HCT116 (cell line): ENCODE data around the gene DCP1B. TPM values are rescaled to one million over a fixed set of nuclear protein-coding genes. Genes with fewer than 3 reads are reported as not detected.

Experiments
- ATAC-seq: fragments of 200-7000 bp; cut with Tn5 transposase; 2 replicates; pipeline ENCODE4 v1.9.1; 2020; ENCODE audit warnings: mild to moderate bottlenecking, moderate library complexity
- BruUV-seq: library from RNA; stranded (reverse); fragments of 400-500 nt; replicated peaks from 2 replicates; lab custom pipeline; 2021; lab: Mats Ljungman, UMichigan
- CTCF ChIA-PET: fragments of 300-600 bp; sonication (Branson Sonifier 250); formaldehyde crosslinking; loops from one replicate; lab custom pipeline; 2021; ENCODE audit warnings: antibody characterized with exemption; lab: Charles Lee
- POLR2A ChIA-PET: fragments of 300-600, 350-600 bp; sonication (Branson Sonifier 250); formaldehyde crosslinking; loops from one replicate; lab custom pipeline; 2021; ENCODE audit warnings: antibody characterized with exemption; lab: Charles Lee
- RAD21 ChIA-PET, 2 experiments: fragments of 300-600 bp; sonication (Branson Sonifier 250); formaldehyde crosslinking; loops; one replicate each; lab custom pipeline; 2023; ENCODE audit warnings: low total read pairs in 2 of 2; ENCODE audit not compliant: uncharacterized antibody in 2 of 2, unreplicated experiment in 2 of 2, low non-redundant PET in 1 of 2; lab: Charles Lee
- DNase-seq: peaks from one replicate; pipeline ENCODE4 v3.0.0-alpha.2; 2010; ENCODE audit warnings: low read depth, low spot score
- H2AFZ ChIP-seq: fragments of 200-600 bp; shearing (Covaris generic), sonication (generic); 2 replicates; pipeline ENCODE4 v1.6.1; 2017; ENCODE audit warnings: low read depth, mixed run types, mixed read lengths, antibody characterized with exemption, low read length; ENCODE audit not compliant: poor library complexity, severe bottlenecking
- H3K27ac ChIP-seq: 2 replicates; pipeline ENCODE4 v1.5.1; 2012; ENCODE audit warnings: low read depth, low read length
- H3K27me3 ChIP-seq: fragments of 200-600 bp; sonication (generic); 2 replicates; pipeline ENCODE4 v1.6.1; 2016; ENCODE audit warnings: mixed run types, low read length, mixed read lengths; ENCODE audit not compliant: insufficient read depth
- H3K36me3 ChIP-seq, 2 experiments: fragments of 200-500 bp in 1 of 2; fragments of 200-600 bp in 1 of 2; sonication (Bioruptor generic) in 1 of 2; sonication (generic) in 1 of 2; 2 replicates each; pipeline versions ENCODE4 v1.5.1 to v1.6.1; 2014 to 2016; ENCODE audit warnings: low read length in 2 of 2, inconsistent platforms in 1 of 2, mixed read lengths in 1 of 2, mixed run types in 1 of 2; ENCODE audit not compliant: insufficient read depth in 2 of 2, control insufficient read depth in 1 of 2
- H3K4me1 ChIP-seq, 2 experiments: fragments of 200-600 bp in 1 of 2; sonication (generic) in 1 of 2; 2 replicates each; pipeline versions ENCODE4 v1.5.1 to v1.6.1; 2012 to 2017; ENCODE audit warnings: low read length in 2 of 2, inconsistent platforms in 1 of 2, mild to moderate bottlenecking in 1 of 2, mixed read lengths in 1 of 2, mixed run types in 1 of 2, moderate library complexity in 1 of 2; ENCODE audit not compliant: insufficient read depth in 2 of 2, control insufficient read depth in 1 of 2
- H3K4me2 ChIP-seq: fragments of 200-600 bp; sonication (generic); 2 replicates; pipeline ENCODE4 v1.6.1; 2017; ENCODE audit warnings: mixed run types, low read length, mixed read lengths
- H3K4me3 ChIP-seq, 2 experiments: fragments of 200-600 bp in 1 of 2; sonication (generic) in 1 of 2; replicated peaks in 1 of 2; 2 replicates each; pipeline ENCODE4 v1.5.1; 2011 to 2016; ENCODE audit warnings: low read length in 2 of 2, control low read depth in 1 of 2, low read depth in 1 of 2, mild to moderate bottlenecking in 1 of 2, mixed read lengths in 1 of 2, mixed run types in 1 of 2
- H3K79me2 ChIP-seq: fragments of 200-600 bp; sonication (generic); 2 replicates; pipeline ENCODE4 v1.6.1; 2017; ENCODE audit warnings: mild to moderate bottlenecking, mixed run types, low read length, moderate library complexity, mixed read lengths; ENCODE audit not compliant: insufficient read depth
- H3K9ac ChIP-seq: fragments of 200-600 bp; sonication (generic); 2 replicates; pipeline ENCODE4 v1.6.1; 2016; ENCODE audit warnings: low read length, mixed read lengths
- H3K9me2 ChIP-seq: fragments of 200-600 bp; sonication (generic), shearing (Covaris generic); 2 replicates; pipeline ENCODE4 v1.6.1; 2017; ENCODE audit warnings: mixed run types, mild to moderate bottlenecking, moderate library complexity; ENCODE audit not compliant: insufficient read depth
- H3K9me3 ChIP-seq, 2 experiments: fragments of 200-500 bp in 1 of 2; fragments of 200-600 bp in 1 of 2; sonication (Bioruptor generic) in 1 of 2; sonication (generic) in 1 of 2; 2 replicates each; pipeline ENCODE4 v1.6.1; 2014 to 2017; ENCODE audit warnings: low read length in 2 of 2, mixed read lengths in 2 of 2, inconsistent platforms in 1 of 2, low read depth in 1 of 2, mild to moderate bottlenecking in 1 of 2, mixed run types in 1 of 2, moderate library complexity in 1 of 2; ENCODE audit not compliant: control insufficient read depth in 1 of 2, insufficient read depth in 1 of 2
- H4K20me1 ChIP-seq: fragments of 200-600 bp; sonication (generic), shearing (Covaris generic); 2 replicates; pipeline ENCODE4 v1.6.1; 2017; ENCODE audit warnings: mixed run types, mild to moderate bottlenecking, moderate library complexity; ENCODE audit not compliant: insufficient read depth
- ATF3 ChIP-seq: IDR thresholded peaks from 2 replicates; pipeline ENCODE4 v1.6.1; 2012
- CBX3 ChIP-seq: IDR thresholded peaks from 2 replicates; pipeline ENCODE4 v1.6.1; 2012; ENCODE audit warnings: low read depth
- CEBPB ChIP-seq: IDR thresholded peaks from 2 replicates; pipeline ENCODE4 v1.6.1; 2012; ENCODE audit warnings: low read depth
- EZH2 ChIP-seq: fragments of 200-600 bp; sonication (generic); IDR thresholded peaks from 2 replicates; pipeline ENCODE4 v1.6.1; 2017; ENCODE audit warnings: antibody characterized with exemption, mixed run types
- JUND ChIP-seq: IDR thresholded peaks from 2 replicates; pipeline ENCODE4 v1.6.1; 2012
- POLR2AphosphoS5 ChIP-seq: IDR thresholded peaks from 2 replicates; pipeline ENCODE4 v1.6.1; 2011; ENCODE audit warnings: mild to moderate bottlenecking, low read depth, low read length, moderate library complexity
- RAD21 ChIP-seq: IDR thresholded peaks from 2 replicates; pipeline ENCODE4 v1.6.1; 2012; ENCODE audit warnings: low read depth, mild to moderate bottlenecking
- SRF ChIP-seq: IDR thresholded peaks from 2 replicates; pipeline ENCODE4 v1.6.1; 2012; ENCODE audit warnings: low read depth
- ZBTB33 ChIP-seq: IDR thresholded peaks from 2 replicates; pipeline ENCODE4 v1.6.1; 2011; ENCODE audit warnings: mild to moderate bottlenecking, low read length, moderate library complexity; ENCODE audit not compliant: insufficient replicate concordance; ENCODE audit errors: extremely low read depth
- ZFX ChIP-seq: fragments of 450-650 bp; IDR thresholded peaks from 2 replicates; pipeline ENCODE4 v1.6.1; 2017
- ZNF274 ChIP-seq: fragments of 200-500 bp; sonication (Bioruptor generic); IDR thresholded peaks from 2 replicates; pipeline ENCODE4 v1.6.1; 2014; ENCODE audit warnings: mild to moderate bottlenecking, low read depth, low read length, inconsistent platforms
- intact Hi-C: fragments of 100-400 bp; cut with micrococcal nuclease; formaldehyde crosslinking; loops from 2 replicates; pipeline ENCODE4 v1.10.0; 2022
- total RNA-seq: library from RNA; stranded (reverse); gene quantifications from one replicate; pipeline ENCODE4 v1.2.1, GENCODE V29; 2021; ENCODE audit not compliant: unreplicated experiment

DCP1B gene
- total RNA-seq, 1 experiment from 2014 or later, result 13.8 TPM

GRCh38 chr12:2013086-2013485, 8.8 kb upstream of the DCP1B start:
- no peaks in the 10 kb centered on the region for H3K36me3 ChIP-seq

More at GRCh38 chr12:2013086-2013485, 8.8 kb upstream of the DCP1B start:
- H2AFZ ChIP-seq, result no peak overlapping the region
- intact Hi-C loops, result no loop called here
- H3K79me2 ChIP-seq, result no peaks in the 10 kb centered on the region
- ATAC-seq, result no peak
- no peak overlapping the region for H3K9ac ChIP-seq
- H3K9me3 ChIP-seq, result no peaks in the 10 kb centered on the region
- BruUV-seq, result no TSS peak
- 0 out of 4 replicates have a peak, but pooled peaks cover 0 to 4% of the 10 kb centered on the region in 2 experiments for H3K4me1 ChIP-seq
- ChIA-PET CTCF (interaction anchor here (0.6 kb wide), 1 partner anchor 360 kb away, joined by 3 read pairs; no protein-coding TSS in a partner anchor), POLR2A (no interaction called here)
- H3K27ac ChIP-seq, result no peak overlapping the region
- no peak overlapping the region for H3K4me3 ChIP-seq
- H3K4me2 ChIP-seq, result no peak overlapping the region
- H3K9me2 ChIP-seq, result no peaks in the 10 kb centered on the region
- DNase-seq, result no peak
- H3K27me3 ChIP-seq, result no peaks in the 10 kb centered on the region
- TF ChIP-seq CBX3 (no peak), RAD21 (no peak), ATF3 (no peak), JUND (no peak), SRF (no peak), POLR2AphosphoS5 (no peak), ZNF274 (no peak), ZBTB33 (no peak), ZFX (no peak), CEBPB (no peak), EZH2 (no peak)
- TF ChIP-seq, all 23 proteins: peak for 0
- RAD21 ChIA-PET, result no interaction called here
- no peaks in the 10 kb centered on the region for H4K20me1 ChIP-seq
